ELF-1 (cell line): ENCODE data around the gene NCOA7.
A peak's percentile ranks its signal among the peaks of the same experiment; 100 is the strongest.
"Not testable (repeated sequence)": the region's sequence is repeated elsewhere in the genome, so short reads cannot be mapped to it uniquely, and the experiment has no call there.

Source experiments
- DNase-seq: peaks from one replicate; pipeline ENCODE4 v3.0.0-alpha.2; 2016; ENCODE audit warnings: low read depth, low spot score

The NCOA7 gene

DNA sequence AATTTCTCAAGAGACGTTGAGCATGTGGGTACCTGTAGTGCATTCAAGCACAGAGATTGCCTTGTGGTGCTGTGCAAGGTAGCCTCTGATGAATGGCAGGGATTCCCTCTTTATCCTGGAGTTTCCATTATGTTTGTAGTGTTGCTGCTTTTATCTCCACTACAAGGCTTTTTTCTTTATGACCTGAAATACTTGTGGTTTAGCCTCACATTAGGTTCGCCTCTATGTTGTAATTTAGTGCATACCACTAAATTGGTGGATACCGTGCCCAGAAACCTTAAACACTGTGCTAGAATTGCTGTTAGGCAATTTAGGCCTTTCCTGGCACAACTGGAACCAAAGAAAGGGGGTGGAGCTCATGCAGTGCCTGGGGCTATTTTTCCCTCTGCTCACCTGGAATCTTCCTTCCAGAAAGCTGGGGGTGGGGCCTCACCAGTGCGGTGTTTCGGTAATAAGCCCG, 76.8 kb downstream of the NCOA7 start:
- peak; percentile 93 for DNase-seq

GRCh38 chr6:125868252-125868651, 77.5 kb downstream of the NCOA7 start:
- DNase-seq, result no peak

- DNase-seq, result no peak
Observed at GRCh38 chr6:125868678-125869395, 78.1 kb downstream of the NCOA7 start.

DNA sequence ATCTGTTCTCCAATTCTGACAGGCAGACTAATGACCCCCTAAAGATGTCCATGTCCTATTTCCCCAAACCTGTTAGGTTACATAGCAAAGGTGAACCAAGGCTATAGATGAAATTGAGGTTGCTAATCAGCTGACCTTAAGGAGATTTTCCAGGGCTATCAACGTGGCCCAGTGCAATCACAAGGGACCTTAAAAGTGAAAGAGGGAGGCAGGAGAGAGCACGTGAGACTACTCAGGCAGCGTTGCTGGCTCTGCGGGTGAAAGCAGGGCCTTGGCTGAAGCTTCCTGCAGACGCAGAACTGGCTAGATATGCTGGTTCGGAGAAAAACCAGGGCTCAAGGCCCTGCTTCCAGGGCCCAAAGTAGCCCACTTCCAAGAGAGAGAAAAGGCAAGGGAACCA, 78.7 kb downstream of the NCOA7 start:
- peak; percentile 10 for DNase-seq

GRCh38 chr6:125871365-125871764, 80.6 kb downstream of the NCOA7 start:
- DNase-seq, result no peak

DNA sequence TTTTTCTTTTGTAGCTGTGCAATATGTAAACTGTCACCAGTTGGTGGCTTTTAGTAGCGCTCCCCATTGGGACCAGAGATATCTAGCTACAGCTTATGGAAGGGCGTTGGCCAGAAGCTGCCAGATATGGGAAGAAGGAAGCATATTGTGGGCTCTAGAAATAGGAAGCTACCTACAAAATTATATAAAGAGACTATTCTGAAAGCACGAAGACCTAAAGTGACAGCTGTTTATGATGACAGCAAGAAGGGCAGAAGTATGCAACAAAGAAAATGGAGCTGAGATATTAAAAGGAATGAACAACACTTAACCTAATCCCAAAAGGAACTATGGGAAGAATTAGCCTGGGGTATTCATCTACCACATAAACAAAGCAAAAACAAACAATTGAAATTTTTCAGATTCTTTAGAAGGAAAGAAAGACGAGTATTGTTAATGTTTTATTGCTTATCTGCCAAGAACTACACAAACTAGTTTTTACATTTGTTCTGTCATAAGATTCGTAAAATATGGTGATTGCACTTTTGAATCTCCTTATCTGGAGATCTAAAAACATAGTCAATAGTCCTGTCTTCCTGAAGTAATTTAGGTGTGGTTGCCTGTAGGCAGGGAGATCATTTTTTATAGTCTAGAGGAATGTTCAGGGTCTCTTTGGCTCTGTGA, 81.6 kb downstream of the NCOA7 start:
- DNase-seq, result no peak

- no peak for DNase-seq
Observed at GRCh38 chr6:125882243-125882642, 91.5 kb downstream of the NCOA7 start.

- peak; percentile 62 for DNase-seq
Observed at GRCh38 chr6:125884634-125885371, 94.0 kb downstream of the NCOA7 start.

GRCh38 chr6:125886021-125886420, 95.3 kb downstream of the NCOA7 start:
- no peak for DNase-seq

- DNase-seq, result no peak
Observed at GRCh38 chr6:125886914-125887313, 96.2 kb downstream of the NCOA7 start.

DNA sequence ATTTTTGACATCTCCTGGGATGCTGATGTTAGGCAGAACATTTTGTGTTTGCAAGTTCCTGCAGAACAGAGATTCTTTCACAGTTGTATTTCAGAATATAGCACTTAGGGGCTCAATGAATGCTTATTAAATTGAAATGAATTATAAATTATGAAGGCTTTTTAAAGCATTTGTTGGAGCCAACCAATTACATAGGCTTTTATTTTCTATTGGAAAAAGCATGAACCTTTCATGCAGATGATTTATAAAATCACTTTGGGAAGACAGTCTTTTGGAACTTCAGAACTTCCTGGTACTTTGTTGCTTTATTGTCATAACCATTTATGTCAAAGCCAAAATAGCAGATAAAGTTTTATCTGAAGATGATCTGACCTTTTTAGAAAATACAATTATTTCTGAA, 96.6 kb downstream of the NCOA7 start:
- no peak for DNase-seq

- DNase-seq, result peak; percentile 72
Observed at GRCh38 chr6:125888989-125889656, 98.4 kb downstream of the NCOA7 start.

GRCh38 chr6:125899726-125900182, 109.0 kb downstream of the NCOA7 start:
- DNase-seq, result peak; percentile 32

- no peak for DNase-seq
Observed at GRCh38 chr6:125904871-125905270, 114.1 kb downstream of the NCOA7 start.

DNA sequence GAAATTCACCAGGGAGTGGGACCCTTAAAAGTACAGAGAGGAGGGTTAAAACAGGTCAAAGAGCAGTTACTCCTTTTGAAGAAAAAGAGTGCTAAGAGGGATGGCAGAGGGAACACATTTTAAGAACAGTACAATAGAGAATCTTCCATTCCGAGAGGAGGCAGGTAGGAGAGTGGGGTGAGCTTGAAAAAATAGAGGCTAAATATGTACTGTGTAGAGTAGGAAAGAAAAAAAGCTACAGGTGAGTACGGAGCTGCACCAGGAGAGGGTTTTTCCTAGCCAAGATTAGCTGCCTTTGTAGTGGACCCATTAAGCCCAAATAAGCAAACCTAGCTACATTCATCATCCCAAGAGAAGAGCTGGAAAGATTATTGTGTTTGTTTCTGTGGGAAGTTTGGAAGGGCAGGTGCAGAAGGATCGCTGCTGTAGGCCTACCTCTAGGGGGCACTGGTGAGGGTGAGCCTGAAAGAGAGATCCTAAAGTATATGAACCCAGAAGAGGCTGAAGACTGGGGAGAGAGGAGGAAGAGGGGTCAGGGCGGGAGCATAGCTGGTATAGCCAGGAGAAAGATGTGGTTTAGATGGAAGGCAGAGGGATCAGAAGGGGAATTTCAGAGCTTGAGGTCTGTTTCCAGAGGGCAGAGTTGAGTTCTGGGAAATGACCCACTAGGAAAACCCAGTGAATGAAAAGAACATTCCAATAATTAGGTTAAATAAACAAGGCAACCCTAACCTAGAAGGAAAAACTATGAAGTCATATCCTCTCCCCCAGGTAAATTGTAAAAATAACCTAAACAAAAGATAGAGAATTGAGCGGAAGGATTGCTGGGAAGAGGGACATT, 115.6 kb downstream of the NCOA7 start:
- peak; percentile 59 for DNase-seq

DNA sequence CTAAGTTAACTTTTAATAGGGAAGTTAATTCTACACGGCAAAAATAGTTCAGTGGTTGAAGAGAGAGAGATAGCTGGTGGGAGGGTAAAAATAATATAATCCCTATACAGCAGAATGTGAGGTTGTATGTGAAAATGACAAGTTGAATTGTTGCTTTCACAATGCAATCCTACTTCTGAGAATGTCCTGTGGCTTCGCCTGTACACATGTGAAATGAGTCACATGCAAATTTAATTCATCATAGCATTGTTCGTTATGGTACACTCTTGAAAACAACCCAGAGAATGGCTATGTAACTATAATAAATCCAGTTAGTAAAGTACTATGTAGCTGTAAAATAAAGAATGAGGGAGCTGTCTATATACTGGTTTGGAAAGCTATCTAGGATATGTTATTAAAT, 119.8 kb downstream of the NCOA7 start:
- no peak for DNase-seq

DNA sequence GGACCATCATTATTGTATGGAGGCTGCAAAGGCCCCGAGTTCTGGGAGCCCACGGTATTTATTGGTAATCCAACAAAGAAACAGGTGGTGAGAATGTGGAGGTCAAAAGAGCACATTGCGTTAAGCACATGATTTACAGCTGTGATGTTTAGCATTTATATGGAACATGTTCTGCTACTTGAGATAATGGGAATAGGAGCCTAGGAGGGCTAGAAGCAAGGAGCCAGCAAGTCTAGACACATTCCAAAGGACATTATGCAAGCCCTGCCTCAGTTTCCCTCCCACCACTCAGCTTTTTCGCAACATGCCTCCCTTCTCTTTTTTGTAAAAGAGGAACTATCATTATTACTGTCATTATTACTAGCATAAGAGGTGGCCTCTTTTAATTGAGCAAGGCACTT, 120.3 kb downstream of the NCOA7 start:
- not testable (repeated sequence) for DNase-seq

- not testable (repeated sequence) for DNase-seq
Observed at GRCh38 chr6:125912430-125912829, 121.7 kb downstream of the NCOA7 start.

- no peak for DNase-seq
Observed at GRCh38 chr6:125913145-125913544, 122.4 kb downstream of the NCOA7 start.

GRCh38 chr6:125913864-125914351, 123.1 kb downstream of the NCOA7 start:
- no peak for DNase-seq

- DNase-seq, result no peak
Observed at GRCh38 chr6:125918230-125918629, 127.5 kb downstream of the NCOA7 start.
